Mesothelial cell of epicardium (in vitro differentiated cells): ENCODE data around the gene LRG1. TPM values are rescaled to one million over a fixed set of nuclear protein-coding genes. Genes with fewer than 3 reads are reported as not detected.
"Not testable (repeated sequence)": the region's sequence is repeated elsewhere in the genome, so short reads cannot be mapped to it uniquely, and the experiment has no call there.

Experiments used
- DNase-seq, 2 experiments: peaks; one replicate each; pipeline ENCODE4 v3.0.0; 2021; ENCODE audit warnings: low spot score in 2 of 2; ENCODE audit not compliant: unreplicated experiment in 2 of 2
- H3K27ac Mint-ChIP-seq: 2 replicates; pipeline ENCODE4 v1.8.0; 2021; ENCODE audit warnings: mixed read lengths
- H3K27me3 Mint-ChIP-seq: 2 replicates; pipeline ENCODE4 v1.8.0; 2021; ENCODE audit warnings: low read depth, mixed read lengths
- H3K36me3 Mint-ChIP-seq: 2 replicates; pipeline ENCODE4 v1.8.0; 2021; ENCODE audit warnings: mixed read lengths
- H3K4me1 Mint-ChIP-seq: 2 replicates; pipeline ENCODE4 v1.8.0; 2021; ENCODE audit warnings: mixed read lengths
- H3K4me3 Mint-ChIP-seq: 2 replicates; pipeline ENCODE4 v1.8.0; 2021; ENCODE audit warnings: mild to moderate bottlenecking, moderate library complexity, mixed read lengths
- H3K9me3 Mint-ChIP-seq: 2 replicates; pipeline ENCODE4 v1.8.0; 2021; ENCODE audit warnings: mixed read lengths
- total RNA-seq: library from RNA; stranded (reverse); gene quantifications from 3 replicates; pipeline ENCODE4 v1.2.1, GENCODE V29; 2021
- TF ChIP-seq, protein P1 (sequence below): fragments of 200-600 bp; sonication (generic); IDR thresholded peaks from one replicate; pipeline ENCODE4 v1.5.0; 2021; ENCODE audit warnings: antibody characterized with exemption; ENCODE audit not compliant: unreplicated experiment

LRG1 gene
- total RNA-seq, 1 donor from 2014 or later: 0.16 TPM

DNA sequence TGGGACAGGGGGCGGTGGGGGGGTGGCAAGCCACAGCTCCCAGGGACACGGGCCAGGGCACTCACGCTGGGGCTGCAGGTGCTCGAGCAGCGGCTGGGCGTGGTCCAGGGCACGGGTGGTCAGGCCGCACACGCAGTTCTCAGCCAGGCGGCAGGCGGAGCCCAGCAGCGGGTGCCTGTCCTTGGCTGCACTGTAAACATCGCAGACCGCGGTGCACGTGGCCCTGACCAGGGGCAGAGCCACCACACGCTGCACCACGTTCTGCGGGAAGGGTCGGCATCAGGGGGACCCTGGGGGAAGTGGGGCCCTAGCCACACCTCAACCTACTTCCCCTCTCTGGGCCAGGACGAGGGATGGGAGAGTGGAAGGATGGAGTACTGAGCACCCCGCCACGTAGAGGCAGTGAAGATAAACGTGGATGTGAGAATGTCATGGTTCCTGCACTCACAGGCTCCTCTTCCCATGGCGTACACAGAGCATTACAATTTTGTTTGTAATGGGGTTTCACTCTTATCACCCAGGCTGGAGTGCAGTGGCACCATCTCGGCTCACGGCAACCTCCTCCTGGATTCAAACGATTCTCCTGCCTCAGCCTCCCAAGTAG lies 8.2 kb downstream of the LRG1 start:
- Mint-ChIP-seq H3K27ac (no peak overlapping the region), H3K36me3 (no peaks in the 10 kb centered on the region), H3K4me1 (peaks cover 4% of the 10 kb centered on the region), H3K9me3 (no peaks in the 10 kb centered on the region), H3K27me3 (peaks cover 14% of the 10 kb centered on the region), H3K4me3 (no peak overlapping the region)
- TF ChIP-seq, protein P1, sequence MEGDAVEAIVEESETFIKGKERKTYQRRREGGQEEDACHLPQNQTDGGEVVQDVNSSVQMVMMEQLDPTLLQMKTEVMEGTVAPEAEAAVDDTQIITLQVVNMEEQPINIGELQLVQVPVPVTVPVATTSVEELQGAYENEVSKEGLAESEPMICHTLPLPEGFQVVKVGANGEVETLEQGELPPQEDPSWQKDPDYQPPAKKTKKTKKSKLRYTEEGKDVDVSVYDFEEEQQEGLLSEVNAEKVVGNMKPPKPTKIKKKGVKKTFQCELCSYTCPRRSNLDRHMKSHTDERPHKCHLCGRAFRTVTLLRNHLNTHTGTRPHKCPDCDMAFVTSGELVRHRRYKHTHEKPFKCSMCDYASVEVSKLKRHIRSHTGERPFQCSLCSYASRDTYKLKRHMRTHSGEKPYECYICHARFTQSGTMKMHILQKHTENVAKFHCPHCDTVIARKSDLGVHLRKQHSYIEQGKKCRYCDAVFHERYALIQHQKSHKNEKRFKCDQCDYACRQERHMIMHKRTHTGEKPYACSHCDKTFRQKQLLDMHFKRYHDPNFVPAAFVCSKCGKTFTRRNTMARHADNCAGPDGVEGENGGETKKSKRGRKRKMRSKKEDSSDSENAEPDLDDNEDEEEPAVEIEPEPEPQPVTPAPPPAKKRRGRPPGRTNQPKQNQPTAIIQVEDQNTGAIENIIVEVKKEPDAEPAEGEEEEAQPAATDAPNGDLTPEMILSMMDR: no peak
- DNase-seq: no peak

- Mint-ChIP-seq H3K4me3 (no peak overlapping the region), H3K27me3 (peaks cover 10% of the 10 kb centered on the region), H3K9me3 (no peaks in the 10 kb centered on the region), H3K27ac (no peak overlapping the region), H3K4me1 (no peaks in the 10 kb centered on the region), H3K36me3 (no peaks in the 10 kb centered on the region)
- no peak for DNase-seq
- TF ChIP-seq, protein P1: no peak
These were observed 9.8 kb downstream of the LRG1 start for GRCh38 chr19:4529924-4530522.

DNA sequence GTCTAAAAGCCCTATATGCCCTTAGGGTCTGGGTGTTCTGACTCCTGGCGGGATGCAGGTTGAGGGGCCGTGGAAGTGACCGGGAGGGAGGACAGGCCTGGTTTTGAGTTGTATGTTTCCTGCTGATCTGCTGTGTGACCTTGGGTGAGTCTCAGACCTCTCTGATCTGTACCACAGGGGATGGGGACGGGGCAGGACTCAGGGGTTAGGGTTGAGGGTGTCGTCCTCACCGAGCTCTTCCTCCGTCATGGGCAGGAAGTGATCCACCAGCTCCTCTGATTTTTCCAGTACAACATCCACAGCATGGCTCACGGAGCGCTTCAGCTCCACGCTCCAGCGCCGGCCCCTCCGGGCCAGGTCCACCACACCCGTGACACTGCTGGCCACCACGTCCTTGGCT lies 11.0 kb downstream of the LRG1 start:
- Mint-ChIP-seq H3K27me3 (peaks cover 7% of the 10 kb centered on the region), H3K9me3 (no peaks in the 10 kb centered on the region), H3K4me1 (no peaks in the 10 kb centered on the region), H3K27ac (no peak overlapping the region), H3K4me3 (no peak overlapping the region), H3K36me3 (no peaks in the 10 kb centered on the region)
- DNase-seq: no peak
- TF ChIP-seq, protein P1: no peak

- DNase-seq, H3K27ac Mint-ChIP-seq, H3K27me3 Mint-ChIP-seq, H3K9me3 Mint-ChIP-seq, H3K4me1 Mint-ChIP-seq, H3K36me3 Mint-ChIP-seq, H3K4me3 Mint-ChIP-seq: not testable (repeated sequence)
These were observed 12.5 kb downstream of the LRG1 start for GRCh38 chr19:4527377-4527776.

DNA sequence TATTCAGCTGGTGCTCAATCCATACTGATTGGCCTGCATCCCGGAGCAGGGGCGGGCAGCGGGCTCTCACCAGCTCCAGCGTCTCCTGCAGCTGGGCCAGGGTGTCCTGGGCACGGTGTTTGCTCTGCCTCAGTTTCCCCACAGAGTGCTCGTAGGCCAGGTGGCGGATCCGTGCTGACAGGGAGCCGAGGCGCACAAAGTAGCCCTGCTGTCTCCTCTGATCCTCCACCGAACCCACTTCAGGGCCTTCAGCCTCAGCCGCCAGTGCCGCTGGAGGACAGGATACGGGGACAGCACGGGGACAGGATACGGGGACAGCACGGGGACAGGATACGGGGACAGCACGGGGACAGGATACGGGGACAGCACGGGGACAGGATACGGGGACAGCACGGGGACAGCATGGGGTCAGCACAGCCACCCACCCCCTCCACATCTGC lies 14.3 kb downstream of the LRG1 start:
- no peaks in the 10 kb centered on the region for H3K9me3 Mint-ChIP-seq
- TF ChIP-seq, protein P1: no peak
- no peaks in the 10 kb centered on the region for H3K36me3 Mint-ChIP-seq
- DNase-seq: no peak
- peaks cover 2% of the 10 kb centered on the region for H3K27me3 Mint-ChIP-seq
- H3K4me1 Mint-ChIP-seq: no peaks in the 10 kb centered on the region
- no peak overlapping the region for H3K27ac Mint-ChIP-seq
- no peak overlapping the region for H3K4me3 Mint-ChIP-seq

GRCh38 chr19:4524808-4525562 lies 14.9 kb downstream of the LRG1 start:
- no peak overlapping the region for H3K4me3 Mint-ChIP-seq
- peak in 1 of 2 experiments; percentile 71 for DNase-seq
- H3K27me3 Mint-ChIP-seq: no peaks in the 10 kb centered on the region
- no peak overlapping the region for H3K27ac Mint-ChIP-seq
- H3K36me3 Mint-ChIP-seq: no peaks in the 10 kb centered on the region
- H3K4me1 Mint-ChIP-seq: peaks cover 1% of the 10 kb centered on the region
- TF ChIP-seq, protein P1: no peak
- H3K9me3 Mint-ChIP-seq: no peaks in the 10 kb centered on the region
